A673 (cell line): ENCODE results near the gene PON3. TPM values are rescaled to one million over a fixed set of nuclear protein-coding genes. Genes with fewer than 3 reads are reported as not detected.

Source experiments
- BruUV-seq: library from RNA; stranded (reverse); fragments of 400-500 nt; replicated peaks from 2 replicates; lab custom pipeline; 2021; lab: Mats Ljungman, UMichigan
- CTCF ChIA-PET: fragments of 300-600 bp; sonication (Branson Sonifier 250); formaldehyde crosslinking; loops from one replicate; lab custom pipeline; 2022; ENCODE audit warnings: antibody characterized with exemption; lab: Charles Lee
- POLR2A ChIA-PET: fragments of 300-600 bp; sonication (Branson Sonifier 250); formaldehyde crosslinking; loops from one replicate; lab custom pipeline; 2022; ENCODE audit warnings: antibody characterized with exemption; ENCODE audit not compliant: low non-redundant PET; lab: Charles Lee
- DNase-seq: peaks from one replicate; pipeline ENCODE4 v3.0.0-alpha.2; 2015; ENCODE audit warnings: low spot score
- H3K27ac ChIP-seq: fragments of 200-600 bp; sonication (generic); 2 replicates; pipeline ENCODE4 v1.5.1; 2016; ENCODE audit warnings: mixed run types, low read depth, mild to moderate bottlenecking, mixed read lengths, antibody characterized with exemption, low read length; ENCODE audit not compliant: poor library complexity, severe bottlenecking
- H3K27me3 ChIP-seq: fragments of 200-600 bp; sonication (generic); replicated peaks from 2 replicates; pipeline ENCODE4 v1.6.1; 2017; ENCODE audit warnings: mixed run types, low read depth, mild to moderate bottlenecking, mixed read lengths, antibody characterized with exemption, low read length; ENCODE audit not compliant: insufficient read depth, poor library complexity
- H3K36me3 ChIP-seq: fragments of 200-600 bp; sonication (generic); 2 replicates; pipeline ENCODE4 v1.6.1; 2016; ENCODE audit warnings: mixed run types, mild to moderate bottlenecking, mixed read lengths, antibody characterized with exemption, low read length; ENCODE audit not compliant: insufficient read depth, poor library complexity, severe bottlenecking
- H3K4me1 ChIP-seq: fragments of 200-600 bp; sonication (generic); 2 replicates; pipeline ENCODE4 v1.6.1; 2017; ENCODE audit warnings: mixed run types, mild to moderate bottlenecking, mixed read lengths, antibody characterized with exemption, low read length; ENCODE audit not compliant: insufficient read depth, poor library complexity, severe bottlenecking
- H3K4me3 ChIP-seq: fragments of 200-600 bp; sonication (generic); 2 replicates; pipeline ENCODE4 v1.5.1; 2016; ENCODE audit warnings: low read depth, mixed run types, mild to moderate bottlenecking, mixed read lengths, low read length; ENCODE audit not compliant: poor library complexity, severe bottlenecking
- H3K9me3 ChIP-seq: fragments of 200-600 bp; sonication (generic); 2 replicates; pipeline ENCODE4 v1.6.1; 2016; ENCODE audit warnings: mixed run types, low read depth, mild to moderate bottlenecking, mixed read lengths, antibody characterized with exemption, low read length; ENCODE audit not compliant: poor library complexity, severe bottlenecking
- CTCF ChIP-seq: fragments of 300-800, 200-600 bp; sonication (generic); conservative IDR thresholded peaks from 2 replicates; pipeline ENCODE4 v1.5.1; 2017; ENCODE audit warnings: low read depth, mild to moderate bottlenecking, antibody characterized with exemption, low read length, moderate library complexity, mixed read lengths
- EZH2 ChIP-seq: fragments of 200-600 bp; sonication (generic); IDR thresholded peaks from 2 replicates; pipeline ENCODE4 v1.6.1; 2017; ENCODE audit warnings: borderline replicate concordance, low read depth, mild to moderate bottlenecking, mixed read lengths, antibody characterized with exemption, low read length; ENCODE audit not compliant: poor library complexity, severe bottlenecking
- intact Hi-C: fragments of 100-400 bp; cut with micrococcal nuclease; formaldehyde crosslinking; loops from one replicate; pipeline ENCODE4 v1.10.0; 2022; ENCODE audit not compliant: unreplicated experiment
- total RNA-seq: library from RNA; stranded (reverse); gene quantifications from 2 replicates; pipeline ENCODE4 v1.2.3, GENCODE V29; 2021

Gene PON3
- total RNA-seq, 1 experiment from 2014 or later, result not detected

- peak; percentile 5 for DNase-seq
- Histone ChIP-seq H3K4me1 (no peaks in the 10 kb centered on the region), H3K27ac (no peak overlapping the region), H3K4me3 (no peak overlapping the region), H3K9me3 (no peaks in the 10 kb centered on the region), H3K36me3 (no peaks in the 10 kb centered on the region), H3K27me3 (no peaks in the 10 kb centered on the region)
- TF ChIP-seq CTCF, result 0 out of 2 replicates have a peak, but pooled peaks have one; percentile 27
- no peak for TF ChIP-seq EZH2
- BruUV-seq, result no TSS peak
- intact Hi-C loops, result no loop called here
- POLR2A ChIA-PET, result interaction anchor here (0.6 kb wide), 1 partner anchor 123 kb away, joined by 3 read pairs; no protein-coding TSS in a partner anchor
- CTCF ChIA-PET, result interaction anchor here (0.8 kb wide), 1 partner anchor 138 kb away, joined by 8 read pairs; no protein-coding TSS in a partner anchor
Observed at GRCh38 chr7:95342642-95343307, 53.4 kb downstream of the PON3 start.

- POLR2A ChIA-PET, result interaction anchor here (0.6 kb wide), 1 partner anchor 124 kb away, joined by 3 read pairs; no protein-coding TSS in a partner anchor
- Histone ChIP-seq H3K9me3 (no peaks in the 10 kb centered on the region), H3K36me3 (no peaks in the 10 kb centered on the region), H3K4me3 (no peak overlapping the region), H3K27ac (no peak overlapping the region), H3K4me1 (no peaks in the 10 kb centered on the region), H3K27me3 (no peaks in the 10 kb centered on the region)
- TF ChIP-seq CTCF, result no peak
- TF ChIP-seq EZH2, result no peak
- no TSS peak for BruUV-seq
- CTCF ChIA-PET, result no interaction called here
- no peak for DNase-seq
- intact Hi-C loops, result no loop called here
Observed at GRCh38 chr7:95342029-95342428, 54.1 kb downstream of the PON3 start.

GRCh38 chr7:95340491-95340890 is 55.7 kb downstream of the PON3 start:
- CTCF ChIA-PET, result no interaction called here
- H3K4me3 ChIP-seq, result no peak overlapping the region
- intact Hi-C loops, result no loop called here

More at GRCh38 chr7:95340491-95340890, 55.7 kb downstream of the PON3 start:
- DNase-seq, result no peak
- Histone ChIP-seq H3K36me3 (no peaks in the 10 kb centered on the region), H3K27me3 (no peaks in the 10 kb centered on the region), H3K4me1 (no peaks in the 10 kb centered on the region), H3K27ac (no peak overlapping the region), H3K9me3 (no peaks in the 10 kb centered on the region)
- TF ChIP-seq EZH2 (no peak), CTCF (no peak)
- BruUV-seq, result no TSS peak
- POLR2A ChIA-PET, result no interaction called here
